ENCODE data around the gene ZNF764. TPM values are rescaled to one million over a fixed set of nuclear protein-coding genes. Genes with fewer than 3 reads are reported as not detected.
"Not testable (repeated sequence)": the region's sequence is repeated elsewhere in the genome, so short reads cannot be mapped to it uniquely, and the experiment has no call there.

The ZNF764 gene
- total RNA-seq, 1 donor from 2014 or later: 18.4 TPM

GRCh38 chr16:30548416-30549253 is 9.5 kb downstream of the ZNF764 start:
- Histone ChIP-seq H3K36me3 (no peaks in the 10 kb centered on the region), H3K4me3 (no peak overlapping the region), H3K27me3 (no peaks in the 10 kb centered on the region), H3K4me1 (peaks cover 5% of the 10 kb centered on the region), H3K27ac (no peak overlapping the region), H3K9me3 (no peaks in the 10 kb centered on the region)
- TF ChIP-seq CTCF (IDR thresholded peaks at IDR 0.05) (no peak), POLR2AphosphoS5 (IDR thresholded peaks at IDR 0.05; ENCODE audit: insufficient read depth in 1 of 2, low read depth in 1 of 2) (no peak), POLR2A (IDR thresholded peaks at IDR 0.05) (no peak)
- intact Hi-C loops (cut with DNase I): no loop called here
- DNase-seq (ENCODE audit: extremely low spot score in 2 of 2): no peak

- DNase-seq (ENCODE audit: extremely low spot score in 2 of 2): no peak
- intact Hi-C loops (cut with DNase I): no loop called here
- Histone ChIP-seq H3K4me1 (no peaks in the 10 kb centered on the region), H3K4me3 (no peak overlapping the region), H3K9me3 (no peaks in the 10 kb centered on the region), H3K27ac (no peak overlapping the region), H3K36me3 (no peaks in the 10 kb centered on the region), H3K27me3 (no peaks in the 10 kb centered on the region)
- TF ChIP-seq POLR2AphosphoS5 (IDR thresholded peaks at IDR 0.05; ENCODE audit: insufficient read depth in 1 of 2, low read depth in 1 of 2) (no peak), CTCF (IDR thresholded peaks at IDR 0.05) (no peak), POLR2A (IDR thresholded peaks at IDR 0.05) (no peak)
These were observed 12.1 kb downstream of the ZNF764 start for GRCh38 chr16:30546115-30546514.

- H3K4me1 ChIP-seq: no peaks in the 10 kb centered on the region
- no peaks in the 10 kb centered on the region for H3K27me3 ChIP-seq
- H3K36me3 ChIP-seq: no peaks in the 10 kb centered on the region
- H3K9me3 ChIP-seq: no peaks in the 10 kb centered on the region
- intact Hi-C loops (cut with DNase I): no loop called here
- H3K4me3 ChIP-seq: no peak overlapping the region
- no peak overlapping the region for H3K27ac ChIP-seq
- TF ChIP-seq CTCF (IDR thresholded peaks at IDR 0.05) (no peak), POLR2AphosphoS5 (IDR thresholded peaks at IDR 0.05; ENCODE audit: insufficient read depth in 1 of 2, low read depth in 1 of 2) (no peak), POLR2A (IDR thresholded peaks at IDR 0.05) (no peak)
- DNase-seq (ENCODE audit: extremely low spot score in 2 of 2): no peak
These were observed 15.1 kb downstream of the ZNF764 start for GRCh38 chr16:30543067-30543466.

- Histone ChIP-seq H3K27ac (no peak overlapping the region), H3K36me3 (no peaks in the 10 kb centered on the region), H3K9me3 (no peaks in the 10 kb centered on the region), H3K4me1 (no peaks in the 10 kb centered on the region), H3K4me3 (no peak overlapping the region), H3K27me3 (no peaks in the 10 kb centered on the region)
- intact Hi-C loops (cut with DNase I): no loop called here
- DNase-seq (ENCODE audit: extremely low spot score in 2 of 2): no peak
- no peak for TF ChIP-seq POLR2AphosphoS5 (IDR thresholded peaks at IDR 0.05; ENCODE audit: insufficient read depth in 1 of 2, low read depth in 1 of 2)
- TF ChIP-seq CTCF (IDR thresholded peaks at IDR 0.05): no peak
- TF ChIP-seq POLR2A (IDR thresholded peaks at IDR 0.05): no peak
These were observed 16.5 kb downstream of the ZNF764 start for GRCh38 chr16:30541502-30542329.

- H3K9me3 ChIP-seq; intact Hi-C loops (cut with DNase I); H3K27ac ChIP-seq; H3K4me1 ChIP-seq; H3K27me3 ChIP-seq; DNase-seq (ENCODE audit: extremely low spot score in 2 of 2); H3K4me3 ChIP-seq; H3K36me3 ChIP-seq: not testable (repeated sequence)
These were observed 17.2 kb downstream of the ZNF764 start for GRCh38 chr16:30540916-30541464.

- H3K27me3 ChIP-seq; DNase-seq (ENCODE audit: extremely low spot score in 2 of 2); H3K4me3 ChIP-seq; H3K36me3 ChIP-seq; H3K27ac ChIP-seq; H3K9me3 ChIP-seq: not testable (repeated sequence)
- H3K4me1 ChIP-seq: peaks cover 14% of the 10 kb centered on the region
- intact Hi-C loops (cut with DNase I): loop anchor here (5.0 to 10.0 kb wide), 3 partner anchors 45 to 463 kb away; partner anchors contain the start of genes PPP4C, SEPHS2 and ZNF785
These were observed 18.1 kb downstream of the ZNF764 start for GRCh38 chr16:30539986-30540526.
